ENCODE results near the gene MVD.

- TF ChIP-seq CTCF (IDR thresholded peaks at IDR 0.05) (no peak), ZFX (IDR thresholded peaks at IDR 0.05; ENCODE audit: borderline replicate concordance) (no peak)
Measured at GRCh38 chr16:88610909-88611812, 51.7 kb downstream of the MVD start.
